HG03571 (cell line): Measurements from ENCODE around the gene NFATC3.

ENCODE experiments used
- ATAC-seq: cut with Tn5 transposase; IDR thresholded peaks from one replicate; pipeline ENCODE4 v1.9.1; 2021; ENCODE audit not compliant: unreplicated experiment

The NFATC3 gene

GRCh38 chr16:68085259-68086071, at the start of gene NFATC3:
Gene NFATC3 (plus strand): TSS chr16:68085370. CDS start chr16:68085682, 312 bp downstream.
- peak; percentile 37 for ATAC-seq

GRCh38 chr16:68037841-68038597, 47.2 kb upstream of the NFATC3 start:
- ATAC-seq = no peak

- ATAC-seq = no peak
Observed at GRCh38 chr16:68040506-68041288, 44.5 kb upstream of the NFATC3 start.

GRCh38 chr16:68041783-68042182, 43.4 kb upstream of the NFATC3 start:
- ATAC-seq = no peak

- ATAC-seq = no peak
Observed at GRCh38 chr16:68046106-68046505, 39.1 kb upstream of the NFATC3 start.

GRCh38 chr16:68047987-68048386, 37.2 kb upstream of the NFATC3 start:
- ATAC-seq = no peak

- ATAC-seq = no peak
Observed at GRCh38 chr16:68049449-68049848, 35.7 kb upstream of the NFATC3 start.

- no peak for ATAC-seq
Observed at GRCh38 chr16:68055395-68055794, 29.8 kb upstream of the NFATC3 start.

GRCh38 chr16:68059804-68060203, 25.4 kb upstream of the NFATC3 start:
- no peak for ATAC-seq

GRCh38 chr16:68061396-68061795, 23.8 kb upstream of the NFATC3 start:
- ATAC-seq = no peak

- no peak for ATAC-seq
Observed at GRCh38 chr16:68062910-68063393, 22.2 kb upstream of the NFATC3 start.

- ATAC-seq = no peak
Observed at GRCh38 chr16:68064791-68065365, 20.3 kb upstream of the NFATC3 start.

GRCh38 chr16:68065716-68066305, 19.4 kb upstream of the NFATC3 start:
- ATAC-seq = no peak

- ATAC-seq = no peak
Observed at GRCh38 chr16:68066763-68067162, 18.4 kb upstream of the NFATC3 start.

- no peak for ATAC-seq
Observed at GRCh38 chr16:68068926-68069325, 16.2 kb upstream of the NFATC3 start.

- no peak for ATAC-seq
Observed at GRCh38 chr16:68069511-68070248, 15.5 kb upstream of the NFATC3 start.

- ATAC-seq = no peak
Observed at GRCh38 chr16:68070249-68070730, 14.9 kb upstream of the NFATC3 start.

- ATAC-seq = peak; percentile 49
Observed at GRCh38 chr16:68070806-68071517, 14.2 kb upstream of the NFATC3 start.

GRCh38 chr16:68071518-68071901, 13.7 kb upstream of the NFATC3 start:
- ATAC-seq = no peak
